Subcutaneous adipose tissue (tissue), 4 donors: ENCODE measurements around the gene CNGA1. TPM values are rescaled to one million over a fixed set of nuclear protein-coding genes. Genes with fewer than 3 reads are reported as not detected.

Source experiments
- CTCF ChIP-seq: fragments of 450-650 bp; IDR thresholded peaks from one replicate; pipeline ENCODE4 v1.5.1; 2016; ENCODE audit warnings: low read depth, mild to moderate bottlenecking, control low read depth, antibody characterized with exemption, moderate library complexity
- total RNA-seq, 4 donors: library from RNA; depleted of rRNA; stranded (reverse); fragments of >200 nt; gene quantifications; one replicate each; pipeline ENCODE4 v1.1.0, GENCODE V29; 2016

CNGA1 gene
- total RNA-seq, result 1 to 10 TPM in 2 of 4 donors, under 1 TPM in 2; 0.16 to 7.0 (median 2.8) TPM

GRCh38 chr4:48016141-48017107 lies at the start of gene CNGA1, which contains the start of gene NIPAL1:
Gene CNGA1 (minus strand): TSS chr4:48016681. CDS start chr4:47952689, 63,992 bp downstream.
Gene NIPAL1 (plus strand): TSS chr4:48016772. CDS start chr4:48016840, 68 bp downstream.
- TF ChIP-seq CTCF, result no peak

GRCh38 chr4:48065587-48066052 lies 49.1 kb upstream of the CNGA1 start:
- no peak for TF ChIP-seq CTCF

GRCh38 chr4:48064349-48064748 lies 47.9 kb upstream of the CNGA1 start:
- no peak for TF ChIP-seq CTCF

- no peak for TF ChIP-seq CTCF
Measured at GRCh38 chr4:48058617-48059530, 42.4 kb upstream of the CNGA1 start.

GRCh38 chr4:48051078-48051477 lies 34.6 kb upstream of the CNGA1 start:
- TF ChIP-seq CTCF, result no peak

- TF ChIP-seq CTCF, result no peak
Measured at GRCh38 chr4:48049483-48049882, 33.0 kb upstream of the CNGA1 start.
